SK-N-SH treated with all-trans-retinoic acid at 6 μM for 48 hours (cell line): Measurements from ENCODE around the gene CRYBB2.

ENCODE experiments used
- RARB ChIP-seq: fragments of 250-450 bp; sonication (Bioruptor Pico); IDR thresholded peaks from 2 replicates; pipeline ENCODE4 v1.8.0; 2021; ENCODE audit warnings: mild to moderate bottlenecking, moderate library complexity
- TCF4 ChIP-seq: fragments of 250-450 bp; sonication (Bioruptor Pico); IDR thresholded peaks from 2 replicates; pipeline ENCODE4 v1.8.0; 2021; ENCODE audit warnings: mild to moderate bottlenecking, moderate library complexity, borderline replicate concordance
- TOX ChIP-seq: fragments of 250-450 bp; sonication (Bioruptor Pico); IDR thresholded peaks from 2 replicates; pipeline ENCODE4 v1.8.0; 2021; ENCODE audit warnings: mild to moderate bottlenecking, moderate library complexity, borderline replicate concordance
- ZFP3 ChIP-seq: fragments of 250-450 bp; sonication (Bioruptor Pico); IDR thresholded peaks from 2 replicates; pipeline ENCODE4 v1.5.0; 2020; ENCODE audit warnings: mild to moderate bottlenecking, moderate library complexity

DNA sequence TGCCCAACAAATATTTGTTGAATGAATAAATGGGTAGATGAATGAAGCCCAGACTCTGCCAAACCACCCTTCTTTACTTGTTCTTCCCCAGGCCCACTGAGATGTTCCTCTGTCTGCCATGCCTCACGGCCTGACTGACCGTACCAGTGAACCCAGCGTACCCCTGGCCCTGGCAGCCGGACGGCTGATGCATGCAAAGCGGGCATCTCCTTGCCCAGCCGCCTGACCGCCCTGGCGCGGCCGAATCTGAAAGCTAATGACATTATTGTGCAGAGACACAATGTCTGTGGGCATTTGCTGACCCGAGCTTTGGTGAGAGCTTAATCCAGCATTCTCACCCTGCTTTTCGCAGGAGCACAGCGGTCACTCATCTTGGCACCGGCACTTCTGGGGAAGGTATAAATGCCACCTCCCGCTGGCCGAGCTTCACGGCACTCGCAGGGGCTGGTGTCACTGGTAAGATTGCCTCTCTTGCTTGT is at the start of gene CRYBB2:
- TF ChIP-seq ZFP3 (CRISPR knock-in tag) (no peak), TOX (no peak), RARB (no peak), TCF4 (CRISPR knock-in tag) (no peak)
